Right ventricle myocardium superior (tissue), 1 donor: ENCODE data around the gene EFNA5. TPM values are rescaled to one million over a fixed set of nuclear protein-coding genes. Genes with fewer than 3 reads are reported as not detected.
A peak's percentile ranks its signal among the peaks of the same experiment; 100 is the strongest.

Experiments used
- ATAC-seq: fragments of 200-7000 bp; cut with Tn5 transposase; one replicate; pipeline ENCODE4 v1.9.1; 2020; ENCODE audit warnings: mild to moderate bottlenecking; ENCODE audit not compliant: poor library complexity
- DNase-seq: peaks from one replicate; pipeline ENCODE4 v3.0.0-alpha.2; 2020
- intact Hi-C: fragments of 100-400 bp; cut with DNase I; formaldehyde crosslinking; loops from one replicate; pipeline ENCODE4 v1.11.2; 2022
- total RNA-seq: library from RNA; stranded (reverse); fragmentation: NEBNext Ultra II Directional; extraction: Animal tissue kit (Norgen Biotek cat#: 25700); gene quantifications from one replicate; pipeline ENCODE4 v1.2.1, GENCODE V29; 2021
- donor health status: DM: no; HTN: yes; CAD: no; lungs with severe emphysema.

The EFNA5 gene
- total RNA-seq, 1 donor from 2014 or later, result 25.7 TPM

- intact Hi-C loops, result loop anchor here (10.0 kb wide), 1 partner anchor 291 kb away; the partner anchor contains the start of gene EFNA5
- DNase-seq (no peak), ATAC-seq (no peak)
Observed at GRCh38 chr5:107383414-107383813, 287.3 kb downstream of the EFNA5 start.

DNA sequence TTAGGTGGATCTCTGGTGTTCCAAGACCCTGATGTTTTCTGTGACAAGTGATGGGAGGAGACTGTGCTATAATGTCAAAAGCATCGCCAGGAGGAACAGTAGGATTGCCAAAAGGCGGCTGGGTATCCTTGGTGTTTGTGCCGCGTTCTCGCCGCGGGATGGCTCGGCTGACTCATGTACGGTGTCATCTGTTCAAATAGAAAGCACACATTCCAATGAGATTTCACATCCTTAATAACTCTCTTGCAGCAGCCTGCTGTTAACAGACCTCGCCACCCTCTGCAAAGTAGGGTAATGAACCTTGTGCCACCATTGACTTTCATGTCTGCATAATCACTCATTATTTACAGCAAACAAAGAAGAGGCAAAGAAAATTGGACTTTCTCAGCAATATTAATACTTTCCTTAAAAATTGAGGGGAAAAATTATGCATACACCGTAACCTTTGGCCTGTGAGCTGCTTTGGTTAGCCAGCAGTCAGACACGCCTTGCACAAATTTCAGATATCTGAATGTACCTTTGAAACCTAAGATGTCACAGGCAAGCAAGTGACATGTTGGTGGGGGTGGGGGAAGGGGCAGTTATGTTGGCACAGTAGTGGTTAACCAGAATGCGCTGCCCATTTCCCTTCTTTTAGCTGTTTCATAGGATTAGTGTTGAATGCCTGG lies 289.4 kb downstream of the EFNA5 start:
- intact Hi-C loops, result loop anchor here (10.0 kb wide), 1 partner anchor 293 kb away; the partner anchor contains the start of gene EFNA5
- DNase-seq, result no peak
- no peak for ATAC-seq

DNA sequence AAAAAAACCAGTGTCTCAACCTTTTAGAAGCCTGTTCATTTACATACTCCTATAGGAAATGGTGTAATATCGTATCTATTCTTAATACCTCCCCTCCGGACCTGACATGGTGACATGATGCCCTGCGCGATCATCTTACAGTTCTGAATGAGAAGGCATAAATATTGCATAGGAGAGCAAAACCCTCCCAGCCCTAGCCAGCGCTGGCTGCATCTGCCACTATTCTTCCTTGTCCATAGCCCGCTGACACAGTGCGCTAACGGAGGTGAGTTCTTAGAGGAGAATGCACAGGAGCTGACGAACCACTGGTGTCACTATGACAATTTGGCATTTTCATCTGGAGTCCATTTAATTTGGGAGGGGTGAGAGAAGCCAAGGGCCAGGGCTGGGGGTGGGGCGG lies 290.1 kb downstream of the EFNA5 start:
- ATAC-seq, result no peak
- intact Hi-C loops, result loop anchor here (10.0 kb wide), 1 partner anchor 294 kb away; the partner anchor contains the start of gene EFNA5
- DNase-seq, result no peak

DNA sequence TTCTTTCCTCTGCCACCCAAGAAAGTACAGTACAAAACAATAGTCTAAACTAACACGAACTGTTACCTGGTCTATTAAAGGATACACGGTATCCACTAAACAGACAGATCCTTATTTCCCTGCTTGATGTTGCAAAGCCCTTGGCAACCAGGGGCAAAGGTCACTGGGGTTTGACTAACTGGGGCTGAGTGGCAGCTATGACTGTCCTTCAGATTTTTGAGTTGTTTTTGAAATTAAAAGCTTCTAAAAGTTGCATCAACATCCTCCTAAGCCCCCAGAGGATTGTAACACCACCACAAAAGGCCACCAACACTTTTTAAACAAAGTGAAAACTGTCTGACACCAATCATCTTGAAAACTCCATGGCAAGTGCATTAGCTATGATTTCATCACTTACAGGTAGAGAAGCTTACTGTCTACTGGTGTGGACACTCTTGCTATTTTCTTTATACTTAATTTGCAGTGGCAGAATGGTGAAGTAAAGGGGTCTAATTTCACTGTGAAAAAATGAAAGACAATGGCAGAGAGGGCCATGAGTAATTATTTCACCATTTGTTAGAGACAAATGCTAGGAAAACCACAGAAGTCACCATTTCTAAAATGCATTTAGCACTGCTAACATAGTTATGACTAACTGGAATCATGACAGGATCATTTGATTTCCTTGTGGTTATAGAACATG lies 292.4 kb downstream of the EFNA5 start:
- ATAC-seq, result no peak
- DNase-seq, result no peak
- intact Hi-C loops, result no loop called here

DNA sequence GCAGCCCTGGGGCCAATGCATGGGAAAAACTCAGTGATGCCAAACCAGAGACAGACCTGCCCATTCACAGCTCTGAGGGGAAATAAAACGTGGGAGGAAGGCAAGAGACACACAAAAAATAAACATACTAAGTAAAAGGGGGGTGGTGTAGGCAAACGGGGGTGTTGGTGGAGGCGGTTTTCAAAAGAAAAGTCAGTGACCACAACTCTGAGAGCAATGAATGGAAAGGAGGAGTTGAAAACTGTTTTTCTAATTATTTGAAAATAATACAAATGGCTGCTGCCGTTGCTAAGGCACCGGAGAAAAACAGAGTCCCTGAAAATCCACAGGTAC lies 293.5 kb downstream of the EFNA5 start:
- DNase-seq, result no peak
- intact Hi-C loops, result no loop called here
- no peak for ATAC-seq

GRCh38 chr5:107376546-107377276 lies 294.0 kb downstream of the EFNA5 start:
- DNase-seq (no peak), ATAC-seq (no peak)
- intact Hi-C loops, result no loop called here

DNA sequence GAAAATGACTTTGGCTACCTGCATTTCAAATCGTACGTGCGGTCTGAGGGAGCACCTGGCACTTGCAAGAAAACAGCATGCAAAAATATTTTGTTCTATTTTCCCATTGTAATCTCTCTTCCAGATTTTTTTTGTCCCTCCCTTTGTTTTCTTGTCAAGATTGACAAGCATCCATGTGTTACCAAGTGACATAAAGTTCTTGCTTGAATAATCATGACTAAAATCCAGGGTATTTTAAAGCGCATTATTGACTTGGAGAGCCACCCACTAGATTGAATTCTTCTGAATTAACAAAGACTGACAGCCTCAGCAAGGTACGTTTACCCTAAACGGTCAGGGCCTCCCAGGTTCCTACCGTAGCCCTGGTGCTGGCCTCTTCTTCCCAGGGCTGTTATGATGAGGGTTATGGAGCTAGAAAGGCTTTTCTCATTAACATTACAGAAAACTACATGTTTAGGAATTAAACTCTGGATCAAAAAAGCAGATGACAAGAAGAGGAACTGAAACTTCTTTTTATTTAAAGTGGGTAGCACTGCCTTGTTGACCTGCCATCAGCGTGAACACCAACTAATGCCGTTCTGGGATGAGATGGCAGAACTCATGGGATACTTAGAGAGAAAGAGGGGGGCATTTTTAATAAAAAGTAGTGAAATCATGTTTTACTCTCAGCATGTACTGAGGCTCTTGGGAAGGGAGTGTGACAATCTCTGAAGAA lies 297.0 kb downstream of the EFNA5 start:
- intact Hi-C loops, result no loop called here
- no peak for ATAC-seq
- DNase-seq, result no peak

DNA sequence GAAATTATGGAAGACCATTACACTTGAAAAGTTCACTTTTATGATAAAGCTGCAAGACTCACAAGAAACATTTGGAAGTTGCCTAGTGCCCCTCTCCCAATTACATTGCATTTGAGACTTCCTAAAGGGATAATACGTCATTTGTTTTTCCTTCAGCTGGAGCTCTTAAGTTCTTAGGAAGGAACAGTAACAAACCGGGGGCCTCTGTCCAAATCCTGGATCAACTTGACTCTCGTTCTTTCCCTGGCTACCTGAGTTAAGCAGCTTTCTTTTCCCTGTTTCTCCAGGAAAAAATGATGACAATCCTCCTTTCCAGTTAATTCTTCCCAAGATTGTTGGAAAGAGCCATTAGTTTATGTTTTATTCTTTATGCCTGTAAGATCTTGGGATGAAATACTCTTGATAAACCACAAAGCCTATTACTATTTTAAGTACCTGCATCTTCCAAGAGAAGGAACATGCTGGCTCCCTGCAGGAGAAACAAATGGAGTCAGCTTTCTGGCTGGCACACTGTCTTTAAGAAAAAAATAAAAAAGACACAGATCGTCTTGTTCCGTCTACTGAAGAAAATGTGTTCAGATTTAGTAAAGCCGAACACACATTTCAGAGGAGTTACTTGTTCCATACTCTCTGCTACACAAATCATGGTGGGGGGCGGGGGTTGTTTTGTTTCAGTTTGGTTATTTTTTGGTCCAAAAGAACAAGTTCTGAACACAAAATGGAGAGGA lies 297.9 kb downstream of the EFNA5 start:
- intact Hi-C loops, result no loop called here
- ATAC-seq, result no peak
- no peak for DNase-seq

DNA sequence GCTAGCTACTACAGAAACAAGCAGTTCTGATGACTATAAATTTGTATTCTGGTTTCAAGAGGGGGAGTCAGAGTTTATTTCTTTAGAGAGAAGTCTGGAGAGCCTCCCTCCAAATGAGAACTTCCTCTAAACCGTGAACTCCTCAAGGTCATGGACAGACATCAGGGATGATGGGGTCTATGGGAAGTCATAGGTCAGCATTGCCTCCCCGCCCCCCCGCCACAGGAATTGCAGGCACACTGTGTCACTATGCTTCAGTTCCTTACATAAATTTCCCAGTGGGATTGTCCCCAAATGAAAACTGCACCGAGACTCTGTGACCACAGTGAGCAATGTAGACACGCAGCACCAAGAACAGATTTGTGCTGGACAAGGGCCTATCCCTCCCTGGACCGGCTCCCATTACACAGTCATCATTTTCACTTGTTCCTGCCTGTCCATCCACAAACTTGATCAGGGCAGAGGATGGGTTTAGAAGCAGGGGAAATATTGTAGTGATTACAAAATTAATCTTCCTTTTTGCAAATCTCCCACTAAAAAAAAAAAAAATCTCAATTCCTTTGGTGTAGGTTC lies 300.3 kb downstream of the EFNA5 start:
- ATAC-seq, result peak; percentile 41

GRCh38 chr5:107369622-107370021 lies 301.1 kb downstream of the EFNA5 start:
- ATAC-seq (no peak), DNase-seq (no peak)
- intact Hi-C loops, result no loop called here

More for the DNA sequence above, 300.3 kb downstream of the EFNA5 start:
- intact Hi-C loops, result no loop called here
- no peak for DNase-seq

DNA sequence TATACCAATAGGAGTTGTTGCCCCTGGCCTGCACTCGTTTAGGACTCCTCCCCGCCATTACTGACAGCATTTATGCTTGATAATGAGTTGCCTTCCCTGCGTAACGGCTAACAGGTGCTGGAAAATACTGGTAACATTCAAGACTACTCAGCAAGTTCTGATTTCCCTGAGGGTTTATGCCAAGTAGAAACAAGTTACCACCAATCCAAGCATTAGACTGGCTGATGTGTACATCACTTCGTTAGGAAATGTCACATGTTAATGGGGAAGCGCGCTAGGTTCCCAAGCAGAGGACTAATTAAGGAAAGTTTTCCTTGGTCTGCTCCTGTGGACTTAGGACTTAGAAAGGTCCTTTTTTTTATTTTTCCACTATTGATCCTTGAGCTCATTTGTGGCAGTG lies 302.1 kb downstream of the EFNA5 start:
- ATAC-seq (no peak), DNase-seq (no peak)
- intact Hi-C loops, result no loop called here

DNA sequence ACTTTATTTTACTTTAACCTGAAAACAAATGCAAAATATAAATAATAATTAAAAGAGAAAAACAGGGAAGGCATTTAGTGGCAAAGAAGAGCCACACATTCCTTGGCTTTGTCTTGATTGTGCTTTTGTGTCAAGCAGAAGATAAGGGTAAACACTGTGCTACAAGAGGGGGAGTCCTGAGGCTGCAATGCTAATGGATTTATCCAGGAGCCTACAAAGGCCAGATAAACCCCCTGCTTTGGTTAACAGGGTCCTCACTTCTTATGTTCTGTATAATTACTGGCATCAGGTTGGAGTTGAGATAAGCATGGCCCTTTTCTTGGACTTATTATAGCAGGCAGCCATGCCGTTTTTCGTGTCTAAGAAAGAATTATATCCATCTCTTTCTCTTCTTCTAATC lies 302.8 kb downstream of the EFNA5 start:
- intact Hi-C loops, result no loop called here
- DNase-seq (no peak), ATAC-seq (no peak)

DNA sequence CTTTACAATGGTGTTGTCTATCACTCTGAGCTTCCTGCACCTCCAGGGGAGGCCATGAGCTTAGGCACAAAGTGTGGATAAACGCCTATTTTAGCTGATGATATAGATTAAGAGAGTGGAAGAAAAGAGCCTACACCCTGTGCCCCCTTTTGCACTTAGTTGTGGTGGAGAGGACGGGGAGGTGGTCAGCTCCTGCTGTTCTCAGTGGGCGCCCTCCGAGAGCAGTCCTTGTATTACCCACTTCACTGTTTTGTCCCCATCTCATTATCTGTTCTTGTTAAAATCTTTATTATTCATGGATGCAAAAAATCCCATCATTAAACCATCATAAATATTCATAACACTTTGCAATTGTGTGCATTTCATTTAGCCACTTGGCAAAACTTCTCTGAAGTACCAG lies 303.3 kb downstream of the EFNA5 start:
- no peak for ATAC-seq
- intact Hi-C loops, result no loop called here

DNA sequence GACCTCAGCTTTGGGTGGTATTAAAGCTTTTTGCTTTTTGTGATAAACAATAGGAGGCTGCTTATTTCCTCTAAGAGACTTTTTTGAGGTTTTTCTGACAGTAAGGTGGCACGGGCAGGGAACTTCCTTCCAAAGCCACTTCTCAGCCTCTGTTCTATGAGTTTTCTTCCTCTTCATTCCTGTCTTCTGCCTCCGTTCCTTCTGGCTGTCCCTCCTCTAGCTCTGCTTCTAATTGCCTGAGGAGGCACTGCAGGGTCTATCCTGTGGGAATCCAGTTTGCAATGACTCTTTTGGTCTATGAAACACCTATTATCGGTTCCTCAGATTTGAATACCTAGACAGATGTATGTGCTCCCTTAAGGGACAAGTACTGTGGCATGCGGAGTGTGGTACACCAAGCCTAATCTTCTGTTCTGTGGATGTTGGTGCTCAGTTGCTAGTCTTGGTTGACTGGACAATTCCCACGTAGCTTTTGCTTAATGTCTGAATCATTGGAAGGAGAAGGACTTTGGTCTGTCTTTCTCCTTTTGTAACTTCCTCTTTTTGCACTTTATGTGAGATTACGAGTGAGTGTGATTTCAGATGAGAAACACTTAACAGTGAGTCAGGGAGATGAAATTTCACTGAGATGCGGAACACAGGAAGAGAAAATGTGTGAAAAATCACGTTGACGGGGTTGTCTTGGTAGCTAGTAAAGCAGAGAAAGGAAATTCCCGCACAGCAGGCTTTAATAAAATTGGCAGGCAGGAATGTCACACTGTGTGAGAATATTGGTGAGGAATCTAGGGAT lies 305.2 kb downstream of the EFNA5 start:
- no peak for ATAC-seq
- intact Hi-C loops, result no loop called here
- DNase-seq, result no peak

More for the DNA sequence above, 303.3 kb downstream of the EFNA5 start:
- DNase-seq, result no peak

DNA sequence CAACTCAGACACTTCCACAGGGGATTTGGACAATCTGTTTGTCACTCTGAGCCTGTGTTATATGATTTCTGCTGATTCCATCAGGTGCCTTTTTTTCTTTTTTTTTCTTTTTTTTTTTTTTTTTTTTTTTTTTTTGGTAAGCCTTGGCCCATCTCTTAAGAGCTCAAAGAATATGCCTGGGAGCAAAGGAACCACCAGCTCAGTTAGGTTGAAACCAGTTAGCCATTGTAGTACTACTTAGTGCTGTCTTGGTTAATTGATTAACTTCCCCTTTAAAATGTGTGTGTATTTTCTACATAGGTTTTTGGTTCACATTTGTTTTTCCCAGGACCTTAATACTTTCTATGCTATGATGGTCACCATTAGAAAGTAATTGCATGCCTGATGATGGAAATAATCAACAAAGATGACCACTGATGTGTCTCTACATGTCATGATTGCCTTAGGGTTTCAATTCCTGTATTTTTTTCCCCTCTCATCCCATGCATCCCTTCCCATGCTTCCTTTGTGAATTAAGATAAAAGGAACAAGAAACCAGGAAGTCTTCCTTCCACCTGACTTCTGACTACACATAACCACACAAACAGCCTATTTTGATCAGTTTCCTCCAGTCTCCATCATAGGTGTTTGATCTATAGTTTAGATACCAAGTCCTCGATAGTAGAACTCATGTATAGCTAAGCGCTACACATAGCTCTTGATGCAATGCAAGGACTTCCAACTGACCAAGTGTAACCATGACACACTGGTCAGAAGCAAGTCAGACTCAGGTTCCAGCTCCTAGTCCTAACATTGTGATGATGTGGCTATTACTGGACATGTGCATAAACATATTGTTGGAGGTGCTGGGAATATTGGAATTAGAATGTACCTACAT lies 306.1 kb downstream of the EFNA5 start:
- intact Hi-C loops, result no loop called here
- no peak for ATAC-seq
- no peak for DNase-seq

GRCh38 chr5:107363768-107364167 lies 307.0 kb downstream of the EFNA5 start:
- intact Hi-C loops, result no loop called here
- no peak for DNase-seq
- no peak for ATAC-seq

GRCh38 chr5:107361945-107362344 lies 308.8 kb downstream of the EFNA5 start:
- ATAC-seq (peak; percentile 38), DNase-seq (no peak)
- intact Hi-C loops, result no loop called here
